Measurements from ENCODE around the gene GUCD1. TPM values are rescaled to one million over a fixed set of nuclear protein-coding genes. Genes with fewer than 3 reads are reported as not detected.
A peak's percentile ranks its signal among the peaks of the same experiment; 100 is the strongest.
"Not testable (repeated sequence)": the region's sequence is repeated elsewhere in the genome, so short reads cannot be mapped to it uniquely, and the experiment has no call there.

Gene GUCD1
- 10 to 100 TPM; 48.2 to 98.8 (median 76.2) TPM for total RNA-seq

DNA sequence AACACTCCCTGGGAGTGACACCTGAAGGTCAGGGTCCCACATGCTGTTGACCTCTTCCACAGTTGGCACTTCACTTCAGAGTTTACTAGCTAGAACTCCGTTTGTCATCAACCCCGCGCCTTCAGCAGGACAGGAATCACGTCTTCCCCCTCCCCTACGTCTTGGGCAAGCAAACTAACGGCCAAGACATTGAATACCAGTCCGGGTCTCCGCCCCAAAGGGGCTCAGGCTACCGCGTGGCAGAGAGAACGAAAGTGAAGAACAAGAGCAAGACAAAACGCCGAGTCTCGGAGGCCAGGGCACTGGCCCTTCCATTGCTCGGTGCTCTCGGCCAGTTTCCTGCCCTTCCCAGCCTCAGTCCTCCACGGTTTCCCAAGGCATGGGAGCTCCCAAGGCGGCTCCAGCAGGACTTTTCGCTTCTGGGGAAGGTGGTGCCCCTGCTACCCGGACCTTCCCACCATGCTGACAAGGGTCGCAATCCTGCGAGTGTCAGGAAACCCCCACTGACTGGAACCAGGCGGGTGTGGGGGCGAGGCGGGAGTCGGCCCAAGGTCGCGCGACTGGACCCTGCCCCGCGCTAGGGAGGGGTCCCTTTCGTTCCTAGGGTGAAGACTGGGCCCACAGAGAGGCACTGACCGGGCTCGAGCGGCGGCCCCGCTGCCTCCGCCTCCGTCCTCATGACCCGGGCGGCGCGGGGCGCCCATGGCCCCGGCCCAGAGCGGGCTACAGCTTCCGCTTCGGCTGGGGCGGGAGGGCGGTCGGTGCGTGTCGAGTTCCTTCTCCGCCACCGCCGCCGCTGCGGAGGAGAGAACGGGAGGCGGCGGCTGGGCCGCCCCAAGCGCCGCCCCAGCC is at the start of gene GUCD1:
Gene GUCD1 (minus strand): TSS at position 826 of the 852 bp plus-strand sequence. CDS start 147 bp downstream, at position 679.
- no peaks in the 10 kb centered on the region for H3K9me3 ChIP-seq
- WGBS, 2 donors: 0% methylated on average over 10 to 15 of the region's 64 CpGs
- peak within 1 kb of the TSS; percentile 96 to 100 (median 98) for H3K27ac ChIP-seq
- H3K27me3 ChIP-seq: no peaks in the 10 kb centered on the region
- intact Hi-C loops (cut with DNase I): no loop called here
- peak within 1 kb of the TSS; percentile 81 to 95 (median 88) for H3K4me3 ChIP-seq
- peaks cover 21 to 80% (median 33%) of the 10 kb centered on the region in 3 donors for H3K4me1 ChIP-seq
- peaks cover 0 to 44% (median 0%) of the 10 kb centered on the region in 3 donors for H3K36me3 ChIP-seq
- TF ChIP-seq POLR2A (IDR thresholded peaks at IDR 0.05): peak in 2 of 4 donors; percentile 83 to 89
- no peak for TF ChIP-seq CTCF (IDR thresholded peaks at IDR 0.05)
- DNase-seq: no peak

- H3K36me3 ChIP-seq; intact Hi-C loops (cut with DNase I); H3K27me3 ChIP-seq; DNase-seq; H3K9me3 ChIP-seq: not testable (repeated sequence)
- H3K4me3 ChIP-seq: peak overlapping the region in 1 of 4 donors; percentile 48
- H3K27ac ChIP-seq: peak overlapping the region in 1 of 4 donors; percentile 36
- TF ChIP-seq CTCF (IDR thresholded peaks at IDR 0.05): peak in 1 of 6 experiments; percentile 4
- H3K4me1 ChIP-seq: peaks cover 7 to 44% (median 9%) of the 10 kb centered on the region in 3 donors
- 22 to 23% methylated on average over 7 of the region's 18 CpGs for WGBS, 2 donors
Observed at GRCh38 chr22:24603770-24604629, 49.1 kb upstream of the GUCD1 start.

GRCh38 chr22:24602847-24603769 is 48.2 kb upstream of the GUCD1 start, which contains the start of gene GGT1:
GGT1 (plus strand) TSS chr22:24603193; CDS start chr22:24611082, 7,889 bp downstream.
- H3K4me3 ChIP-seq: peak within 1 kb of the TSS in 2 of 4 donors; percentile 8 to 48
- H3K36me3 ChIP-seq; H3K9me3 ChIP-seq; intact Hi-C loops (cut with DNase I); DNase-seq; H3K27me3 ChIP-seq: not testable (repeated sequence)
- peak within 1 kb of the TSS in 1 of 4 donors; percentile 36 for H3K27ac ChIP-seq
- 19 to 51% methylated on average over 5 to 7 of the region's 22 CpGs for WGBS, 2 donors
- H3K4me1 ChIP-seq: peaks cover 7 to 44% (median 9%) of the 10 kb centered on the region in 3 donors

GRCh38 chr22:24602105-24602749 is 47.3 kb upstream of the GUCD1 start:
- H3K27me3 ChIP-seq; intact Hi-C loops (cut with DNase I); H3K9me3 ChIP-seq; H3K36me3 ChIP-seq; H3K4me3 ChIP-seq; DNase-seq; H3K27ac ChIP-seq: not testable (repeated sequence)
- WGBS, 2 donors: 88 to 96% methylated on average over 5 to 6 of the region's 11 CpGs
- H3K4me1 ChIP-seq: peaks cover 7 to 39% (median 9%) of the 10 kb centered on the region in 3 donors

GRCh38 chr22:24601217-24602104 is 46.5 kb upstream of the GUCD1 start:
- Histone ChIP-seq H3K4me3 (no peak overlapping the region), H3K4me1 (peaks cover 7 to 38% (median 9%) of the 10 kb centered on the region in 3 donors), H3K27ac (no peak overlapping the region), H3K27me3 (no peaks in the 10 kb centered on the region), H3K9me3 (no peaks in the 10 kb centered on the region), H3K36me3 (no peaks in the 10 kb centered on the region)
- TF ChIP-seq CTCF (IDR thresholded peaks at IDR 0.05) (no peak), POLR2A (IDR thresholded peaks at IDR 0.05) (no peak)
- DNase-seq: no peak
- intact Hi-C loops (cut with DNase I): no loop called here
- whole genome bisulfite sequencing, 2 donors: 50% methylated on average over 3 of the region's 12 CpGs; no CpG with 5 or more reads in 1 of the 2 donors

- H3K36me3 ChIP-seq; H3K9me3 ChIP-seq; H3K4me3 ChIP-seq; intact Hi-C loops (cut with DNase I); H3K27me3 ChIP-seq; H3K27ac ChIP-seq; DNase-seq: not testable (repeated sequence)
- 40 to 83% methylated on average over 1 of the region's 3 CpGs for WGBS, 2 donors
- peaks cover 7 to 38% (median 9%) of the 10 kb centered on the region in 3 donors for H3K4me1 ChIP-seq
Observed at GRCh38 chr22:24599958-24600715, 45.2 kb upstream of the GUCD1 start.

Data from esophagus squamous epithelium (tissue), 5 donors.